ENCODE data around the gene THBS1.

THBS1 gene

GRCh38 chr15:39597336-39597735 lies 16.5 kb downstream of the THBS1 start:
- Histone ChIP-seq H3K27ac (ENCODE audit: low read length) (no peak overlapping the region), H3K36me3 (ENCODE audit: control insufficient read depth in 2 of 2, insufficient read depth in 2 of 2, low read length in 2 of 2) (peaks cover 36% of the 10 kb centered on the region in 2 donors), H3K9me3 (ENCODE audit: control insufficient read depth in 2 of 2, low read length in 2 of 2) (no peaks in the 10 kb centered on the region), H3K4me1 (ENCODE audit: control insufficient read depth, insufficient read depth, low read length) (no peaks in the 10 kb centered on the region), H3K9ac (ENCODE audit: low read length in 2 of 2) (no peak overlapping the region), H3K27me3 (ENCODE audit: control insufficient read depth in 1 of 2, insufficient read depth in 2 of 2, low read length in 2 of 2) (no peaks in the 10 kb centered on the region), H3K4me3 (ENCODE audit: low read length in 2 of 2) (no peak overlapping the region)

GRCh38 chr15:39597751-39598185 lies 16.9 kb downstream of the THBS1 start:
- H3K9me3 ChIP-seq (ENCODE audit: control insufficient read depth in 2 of 2, low read length in 2 of 2), result no peaks in the 10 kb centered on the region
- no peak overlapping the region for H3K27ac ChIP-seq (ENCODE audit: low read length)
- H3K36me3 ChIP-seq (ENCODE audit: control insufficient read depth in 2 of 2, insufficient read depth in 2 of 2, low read length in 2 of 2), result peaks cover 32% of the 10 kb centered on the region in 2 donors
- H3K27me3 ChIP-seq (ENCODE audit: control insufficient read depth in 1 of 2, insufficient read depth in 2 of 2, low read length in 2 of 2), result no peaks in the 10 kb centered on the region
- no peaks in the 10 kb centered on the region for H3K4me1 ChIP-seq (ENCODE audit: control insufficient read depth, insufficient read depth, low read length)
- H3K9ac ChIP-seq (ENCODE audit: low read length in 2 of 2), result no peak overlapping the region
- H3K4me3 ChIP-seq (ENCODE audit: low read length in 2 of 2), result no peak overlapping the region

GRCh38 chr15:39598186-39598850 lies 17.4 kb downstream of the THBS1 start:
- Histone ChIP-seq H3K9me3 (ENCODE audit: control insufficient read depth in 2 of 2, low read length in 2 of 2) (no peaks in the 10 kb centered on the region), H3K27ac (ENCODE audit: low read length) (no peak overlapping the region), H3K4me3 (ENCODE audit: low read length in 2 of 2) (no peak overlapping the region), H3K4me1 (ENCODE audit: control insufficient read depth, insufficient read depth, low read length) (no peaks in the 10 kb centered on the region), H3K27me3 (ENCODE audit: control insufficient read depth in 1 of 2, insufficient read depth in 2 of 2, low read length in 2 of 2) (no peaks in the 10 kb centered on the region), H3K36me3 (ENCODE audit: control insufficient read depth in 2 of 2, insufficient read depth in 2 of 2, low read length in 2 of 2) (peaks cover 26 to 27% of the 10 kb centered on the region in 2 donors), H3K9ac (ENCODE audit: low read length in 2 of 2) (no peak overlapping the region)

GRCh38 chr15:39598958-39599845 lies 18.3 kb downstream of the THBS1 start:
- no peak overlapping the region for H3K27ac ChIP-seq (ENCODE audit: low read length)
- no peaks in the 10 kb centered on the region for H3K27me3 ChIP-seq (ENCODE audit: control insufficient read depth in 1 of 2, insufficient read depth in 2 of 2, low read length in 2 of 2)
- H3K4me3 ChIP-seq (ENCODE audit: low read length in 2 of 2), result no peak overlapping the region
- no peak overlapping the region for H3K9ac ChIP-seq (ENCODE audit: low read length in 2 of 2)
- peaks cover 18% of the 10 kb centered on the region in 2 donors for H3K36me3 ChIP-seq (ENCODE audit: control insufficient read depth in 2 of 2, insufficient read depth in 2 of 2, low read length in 2 of 2)
- H3K9me3 ChIP-seq (ENCODE audit: control insufficient read depth in 2 of 2, low read length in 2 of 2), result no peaks in the 10 kb centered on the region
- H3K4me1 ChIP-seq (ENCODE audit: control insufficient read depth, insufficient read depth, low read length), result no peaks in the 10 kb centered on the region

GRCh38 chr15:39599871-39600270 lies 19.0 kb downstream of the THBS1 start:
- Histone ChIP-seq H3K4me3 (ENCODE audit: low read length in 2 of 2) (no peak overlapping the region), H3K4me1 (ENCODE audit: control insufficient read depth, insufficient read depth, low read length) (no peaks in the 10 kb centered on the region), H3K36me3 (ENCODE audit: control insufficient read depth in 2 of 2, insufficient read depth in 2 of 2, low read length in 2 of 2) (peaks cover 11 to 15% of the 10 kb centered on the region in 2 donors), H3K9ac (ENCODE audit: low read length in 2 of 2) (no peak overlapping the region), H3K9me3 (ENCODE audit: control insufficient read depth in 2 of 2, low read length in 2 of 2) (no peaks in the 10 kb centered on the region), H3K27ac (ENCODE audit: low read length) (no peak overlapping the region), H3K27me3 (ENCODE audit: control insufficient read depth in 1 of 2, insufficient read depth in 2 of 2, low read length in 2 of 2) (no peaks in the 10 kb centered on the region)

- Histone ChIP-seq H3K4me1 (ENCODE audit: control insufficient read depth, insufficient read depth, low read length) (no peaks in the 10 kb centered on the region), H3K36me3 (ENCODE audit: control insufficient read depth in 2 of 2, insufficient read depth in 2 of 2, low read length in 2 of 2) (no peaks in the 10 kb centered on the region), H3K9ac (ENCODE audit: low read length in 2 of 2) (no peak overlapping the region), H3K9me3 (ENCODE audit: control insufficient read depth in 2 of 2, low read length in 2 of 2) (no peaks in the 10 kb centered on the region), H3K4me3 (ENCODE audit: low read length in 2 of 2) (no peak overlapping the region), H3K27me3 (ENCODE audit: control insufficient read depth in 1 of 2, insufficient read depth in 2 of 2, low read length in 2 of 2) (no peaks in the 10 kb centered on the region), H3K27ac (ENCODE audit: low read length) (no peak overlapping the region)
Observed at GRCh38 chr15:39602143-39602542, 21.3 kb downstream of the THBS1 start.

- Histone ChIP-seq H3K27ac (ENCODE audit: low read length) (no peak overlapping the region), H3K27me3 (ENCODE audit: control insufficient read depth in 1 of 2, insufficient read depth in 2 of 2, low read length in 2 of 2) (no peaks in the 10 kb centered on the region), H3K9ac (ENCODE audit: low read length in 2 of 2) (no peak overlapping the region), H3K9me3 (ENCODE audit: control insufficient read depth in 2 of 2, low read length in 2 of 2) (no peaks in the 10 kb centered on the region), H3K36me3 (ENCODE audit: control insufficient read depth in 2 of 2, insufficient read depth in 2 of 2, low read length in 2 of 2) (no peaks in the 10 kb centered on the region), H3K4me1 (ENCODE audit: control insufficient read depth, insufficient read depth, low read length) (no peaks in the 10 kb centered on the region), H3K4me3 (ENCODE audit: low read length in 2 of 2) (no peak overlapping the region)
Observed at GRCh38 chr15:39605146-39605545, 24.3 kb downstream of the THBS1 start.

GRCh38 chr15:39608185-39609139 lies 27.6 kb downstream of the THBS1 start:
- H3K9me3 ChIP-seq (ENCODE audit: control insufficient read depth in 2 of 2, low read length in 2 of 2), result no peaks in the 10 kb centered on the region
- H3K27me3 ChIP-seq (ENCODE audit: control insufficient read depth in 1 of 2, insufficient read depth in 2 of 2, low read length in 2 of 2), result no peaks in the 10 kb centered on the region
- H3K4me1 ChIP-seq (ENCODE audit: control insufficient read depth, insufficient read depth, low read length), result no peaks in the 10 kb centered on the region
- no peak overlapping the region for H3K9ac ChIP-seq (ENCODE audit: low read length in 2 of 2)
- H3K27ac ChIP-seq (ENCODE audit: low read length), result no peak overlapping the region
- no peaks in the 10 kb centered on the region for H3K36me3 ChIP-seq (ENCODE audit: control insufficient read depth in 2 of 2, insufficient read depth in 2 of 2, low read length in 2 of 2)
- H3K4me3 ChIP-seq (ENCODE audit: low read length in 2 of 2), result no peak overlapping the region

GRCh38 chr15:39609166-39609916 lies 28.5 kb downstream of the THBS1 start:
- Histone ChIP-seq H3K27me3 (ENCODE audit: control insufficient read depth in 1 of 2, insufficient read depth in 2 of 2, low read length in 2 of 2) (no peaks in the 10 kb centered on the region), H3K9me3 (ENCODE audit: control insufficient read depth in 2 of 2, low read length in 2 of 2) (no peaks in the 10 kb centered on the region), H3K9ac (ENCODE audit: low read length in 2 of 2) (no peak overlapping the region), H3K4me1 (ENCODE audit: control insufficient read depth, insufficient read depth, low read length) (no peaks in the 10 kb centered on the region), H3K36me3 (ENCODE audit: control insufficient read depth in 2 of 2, insufficient read depth in 2 of 2, low read length in 2 of 2) (no peaks in the 10 kb centered on the region), H3K27ac (ENCODE audit: low read length) (no peak overlapping the region), H3K4me3 (ENCODE audit: low read length in 2 of 2) (no peak overlapping the region)

GRCh38 chr15:39610665-39611064 lies 29.8 kb downstream of the THBS1 start:
- Histone ChIP-seq H3K36me3 (ENCODE audit: control insufficient read depth in 2 of 2, insufficient read depth in 2 of 2, low read length in 2 of 2) (no peaks in the 10 kb centered on the region), H3K4me3 (ENCODE audit: low read length in 2 of 2) (no peak overlapping the region), H3K4me1 (ENCODE audit: control insufficient read depth, insufficient read depth, low read length) (no peaks in the 10 kb centered on the region), H3K9me3 (ENCODE audit: control insufficient read depth in 2 of 2, low read length in 2 of 2) (no peaks in the 10 kb centered on the region), H3K9ac (ENCODE audit: low read length in 2 of 2) (no peak overlapping the region), H3K27ac (ENCODE audit: low read length) (no peak overlapping the region), H3K27me3 (ENCODE audit: control insufficient read depth in 1 of 2, insufficient read depth in 2 of 2, low read length in 2 of 2) (no peaks in the 10 kb centered on the region)
